IPS-18c (cell line): ENCODE measurements around the gene SCAPER.

ENCODE experiments used
- H3K4me3 ChIP-seq: 2 replicates; pipeline ENCODE4 v1.7.0; 2013; ENCODE audit warnings: low read depth, mild to moderate bottlenecking, low read length, moderate library complexity; ENCODE audit not compliant: insufficient read depth
- H3K9me3 ChIP-seq: one replicate; pipeline ENCODE4 v1.6.1; 2013; ENCODE audit warnings: mild to moderate bottlenecking, low read length, moderate library complexity; ENCODE audit not compliant: control insufficient read depth, insufficient read depth

SCAPER gene

DNA sequence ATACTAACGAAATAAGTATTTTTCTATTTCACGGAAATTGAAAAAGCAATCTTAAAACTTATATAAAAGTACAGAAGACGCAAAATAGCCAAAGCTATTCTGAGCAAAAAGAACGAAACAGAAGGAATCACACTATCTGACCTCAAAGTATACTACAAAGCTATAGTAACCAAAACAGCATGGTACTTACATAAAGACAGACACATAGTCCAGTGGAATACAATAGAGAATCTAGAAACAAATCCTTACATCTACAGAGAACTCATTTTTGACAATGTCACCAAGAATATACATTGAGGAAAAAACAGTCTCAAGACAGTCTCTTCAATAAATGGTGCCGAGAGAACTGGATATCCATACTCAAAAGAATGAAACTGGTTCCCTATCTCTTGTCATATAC lies 322.6 kb downstream of the SCAPER start:
- H3K4me3 ChIP-seq, result no peak overlapping the region
- no peaks in the 10 kb centered on the region for H3K9me3 ChIP-seq

DNA sequence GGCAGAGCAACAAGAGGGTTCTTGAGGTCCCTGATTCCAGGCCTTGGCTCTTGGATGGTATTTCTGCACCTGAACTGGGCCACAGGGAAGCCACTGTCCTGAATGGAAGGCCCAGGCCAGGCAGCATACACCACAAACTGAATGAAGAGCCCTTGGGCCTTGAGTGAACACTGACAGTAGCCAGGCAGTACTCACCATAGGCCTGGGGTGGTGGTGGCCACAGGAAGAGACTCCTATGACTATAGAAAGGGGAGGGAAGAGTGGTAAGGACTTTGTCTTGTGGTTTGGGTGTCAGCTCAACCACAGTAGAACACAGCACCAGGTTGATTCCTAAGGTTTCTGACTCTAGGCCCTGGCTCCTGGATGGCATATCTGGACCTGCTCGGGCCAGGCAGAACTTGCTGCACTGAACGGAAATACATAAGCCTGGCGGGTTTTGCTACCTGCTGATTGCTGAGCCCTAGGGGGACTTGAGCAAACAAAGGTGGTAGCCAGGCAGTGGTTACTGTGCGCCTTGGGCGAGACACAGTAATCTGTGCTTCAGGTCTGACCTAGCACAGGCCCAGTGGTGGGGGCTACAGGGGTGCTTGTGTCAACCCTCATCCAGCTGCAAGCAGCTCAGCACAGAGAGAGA lies 327.1 kb downstream of the SCAPER start:
- Histone ChIP-seq H3K9me3 (peaks cover 4% of the 10 kb centered on the region), H3K4me3 (no peak overlapping the region)

DNA sequence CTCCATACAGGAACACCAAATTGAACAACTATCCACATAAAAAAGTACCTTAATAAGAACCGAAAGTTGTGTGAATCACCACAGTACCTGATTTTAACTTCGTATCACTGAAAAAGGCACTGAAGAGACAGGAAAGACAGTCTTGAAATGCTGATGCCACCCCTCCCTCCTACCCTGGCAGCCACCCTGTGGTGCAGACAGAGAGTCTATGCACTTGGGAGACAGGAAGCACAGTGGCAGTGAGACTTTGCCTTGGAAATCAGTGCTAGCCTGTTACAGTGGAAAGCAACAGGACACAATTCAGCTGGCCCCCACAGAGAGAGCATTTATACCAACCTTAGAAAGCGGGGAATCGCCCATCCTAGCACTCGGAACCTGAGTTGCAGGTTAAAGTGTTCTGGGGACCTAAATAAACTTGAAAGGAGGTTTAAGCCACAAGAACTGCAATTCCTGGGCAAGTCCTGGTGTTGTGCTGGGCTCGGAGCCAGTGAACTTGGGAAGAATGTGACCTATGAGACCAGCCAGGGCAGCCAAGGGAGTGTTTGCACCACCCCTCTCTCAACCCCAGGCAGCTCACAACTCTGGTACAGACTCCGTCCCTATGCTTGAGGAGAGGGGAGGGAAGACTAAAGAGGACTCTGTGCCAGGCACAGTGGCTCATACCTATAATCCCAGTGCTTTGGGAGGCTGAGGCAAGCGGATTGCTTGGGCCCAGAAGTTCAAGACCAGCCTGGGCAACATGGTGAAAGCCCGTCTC lies 328.4 kb downstream of the SCAPER start:
- peaks cover 4% of the 10 kb centered on the region for H3K9me3 ChIP-seq
- no peak overlapping the region for H3K4me3 ChIP-seq

DNA sequence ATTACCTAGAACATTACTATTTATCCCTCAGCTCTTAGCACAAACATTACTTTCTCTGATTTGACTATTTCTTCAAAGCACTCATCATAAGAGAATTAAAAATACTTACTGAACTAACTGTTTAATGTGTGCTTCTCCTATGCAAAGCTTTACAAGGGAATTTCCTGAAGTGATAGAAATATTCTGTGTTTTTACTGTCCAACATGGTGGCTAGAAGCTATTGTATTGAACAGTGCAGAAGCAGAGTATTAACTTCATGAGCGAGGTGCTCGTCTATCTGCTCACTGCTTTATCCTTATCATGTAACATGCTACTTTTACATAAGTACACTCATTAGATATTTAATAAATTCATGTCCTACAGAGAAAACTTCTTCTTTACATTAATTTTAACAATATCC lies 329.5 kb downstream of the SCAPER start:
- Histone ChIP-seq H3K9me3 (peaks cover 4% of the 10 kb centered on the region), H3K4me3 (no peak overlapping the region)

DNA sequence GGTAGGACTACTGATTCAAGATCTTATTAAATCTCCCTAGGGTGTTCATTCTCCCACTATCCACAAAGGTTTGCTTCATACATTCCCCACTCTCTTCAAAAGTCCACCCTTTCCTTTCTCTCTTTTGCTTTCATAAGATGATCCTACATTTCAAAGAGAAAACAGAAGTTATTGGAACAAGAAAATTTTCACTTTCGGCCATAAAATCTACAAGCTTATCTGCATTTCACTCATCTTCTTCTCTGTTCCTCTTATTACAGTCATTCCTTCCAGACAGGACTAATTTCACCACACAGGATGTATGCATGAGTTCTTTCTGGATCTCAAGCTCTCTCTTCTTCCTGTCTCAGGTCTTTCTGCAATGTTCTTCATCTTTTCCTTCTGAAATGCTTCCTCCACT lies 329.9 kb downstream of the SCAPER start:
- peaks cover 4% of the 10 kb centered on the region for H3K9me3 ChIP-seq
- no peak overlapping the region for H3K4me3 ChIP-seq

DNA sequence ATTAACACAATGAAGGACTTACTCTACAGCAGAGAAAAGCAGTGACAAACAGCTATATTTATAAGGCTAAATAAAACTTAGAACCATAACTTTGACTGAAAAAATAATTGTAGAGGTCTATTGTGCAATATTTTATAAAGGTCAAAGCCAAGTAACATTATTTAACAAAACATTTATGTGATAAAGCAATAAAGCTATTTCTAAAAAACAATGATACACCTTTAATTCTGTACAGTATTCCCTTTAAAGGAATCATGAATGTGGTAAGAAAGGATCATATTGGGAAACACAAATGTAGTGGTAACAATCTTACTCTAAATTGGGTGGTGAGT lies 332.2 kb downstream of the SCAPER start:
- Histone ChIP-seq H3K9me3 (peaks cover 4% of the 10 kb centered on the region), H3K4me3 (no peak overlapping the region)

DNA sequence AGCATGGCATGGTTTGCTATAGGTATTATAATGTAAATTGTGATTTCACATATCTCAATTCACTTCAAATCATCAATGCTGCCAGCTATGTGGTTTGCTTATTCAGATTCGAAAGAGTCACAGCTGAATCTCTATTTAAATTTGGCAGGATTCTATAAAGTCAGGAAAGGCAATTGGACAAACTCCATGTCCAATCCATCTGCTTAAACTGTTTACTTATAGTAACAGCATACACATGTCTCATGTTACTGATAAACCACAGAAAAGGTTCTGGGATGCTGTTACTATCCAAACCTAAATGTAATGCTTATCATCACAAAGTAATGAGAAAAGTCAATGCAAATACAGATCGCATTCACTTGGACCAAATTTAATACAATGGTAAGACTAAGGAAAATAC lies 338.9 kb downstream of the SCAPER start:
- H3K4me3 ChIP-seq, result no peak overlapping the region
- no peaks in the 10 kb centered on the region for H3K9me3 ChIP-seq

DNA sequence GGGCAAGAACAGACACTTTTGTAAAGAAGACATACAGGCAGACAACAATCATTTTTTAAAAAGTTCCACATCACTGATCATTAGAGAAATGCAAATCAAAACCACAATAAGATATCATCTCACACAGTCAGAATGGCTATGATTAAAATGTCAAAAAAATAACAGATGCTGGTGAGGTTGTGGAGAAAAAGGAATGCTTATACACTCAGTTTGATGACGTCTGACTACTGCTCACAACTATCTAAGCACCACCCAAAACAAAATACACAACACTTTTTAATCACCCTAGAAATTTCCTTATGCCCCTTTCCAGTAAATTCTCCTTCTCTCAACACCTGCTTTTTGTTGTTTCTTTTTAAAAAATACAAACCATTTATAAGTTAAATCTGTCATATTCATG lies 339.8 kb downstream of the SCAPER start:
- Histone ChIP-seq H3K9me3 (no peaks in the 10 kb centered on the region), H3K4me3 (no peak overlapping the region)

DNA sequence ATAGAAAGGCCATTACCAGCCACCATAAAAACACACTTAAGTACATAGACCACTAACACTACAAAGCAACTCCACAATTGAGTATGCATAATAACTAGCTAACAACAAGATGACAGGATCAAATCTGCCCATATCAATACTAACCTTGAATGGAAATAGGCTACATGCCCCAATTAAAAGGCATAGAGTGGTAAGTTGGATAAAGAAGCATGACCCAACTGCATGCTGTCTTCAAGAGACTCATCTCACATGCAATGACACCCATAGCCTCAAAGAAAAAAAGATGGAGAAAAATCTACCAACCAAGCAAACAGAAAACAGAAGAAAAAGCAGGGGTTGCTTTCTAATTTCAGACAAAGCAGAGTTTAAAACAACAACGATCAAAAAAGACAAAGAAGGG lies 349.9 kb downstream of the SCAPER start:
- Histone ChIP-seq H3K9me3 (peaks cover 2% of the 10 kb centered on the region), H3K4me3 (no peak overlapping the region)

DNA sequence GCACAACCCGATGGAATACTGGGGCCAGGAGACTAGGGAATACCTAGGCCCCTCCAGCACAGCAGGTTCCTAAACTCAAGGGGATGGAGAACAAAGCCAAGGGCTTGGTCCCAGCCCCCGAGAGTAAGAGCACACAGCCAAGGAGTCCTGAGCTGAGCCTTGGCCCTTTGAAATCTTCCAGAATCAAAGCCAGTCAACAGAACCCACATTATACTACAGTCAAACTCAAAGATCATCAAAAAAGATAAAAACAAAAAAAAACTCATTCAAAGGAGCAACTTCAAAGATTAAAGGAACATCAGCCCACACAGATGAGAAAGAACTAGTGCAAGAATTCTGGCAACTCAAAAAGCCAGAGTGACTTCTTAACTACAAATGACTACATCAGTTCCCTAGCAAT lies 351.6 kb downstream of the SCAPER start:
- Histone ChIP-seq H3K9me3 (peaks cover 2% of the 10 kb centered on the region), H3K4me3 (no peak overlapping the region)

DNA sequence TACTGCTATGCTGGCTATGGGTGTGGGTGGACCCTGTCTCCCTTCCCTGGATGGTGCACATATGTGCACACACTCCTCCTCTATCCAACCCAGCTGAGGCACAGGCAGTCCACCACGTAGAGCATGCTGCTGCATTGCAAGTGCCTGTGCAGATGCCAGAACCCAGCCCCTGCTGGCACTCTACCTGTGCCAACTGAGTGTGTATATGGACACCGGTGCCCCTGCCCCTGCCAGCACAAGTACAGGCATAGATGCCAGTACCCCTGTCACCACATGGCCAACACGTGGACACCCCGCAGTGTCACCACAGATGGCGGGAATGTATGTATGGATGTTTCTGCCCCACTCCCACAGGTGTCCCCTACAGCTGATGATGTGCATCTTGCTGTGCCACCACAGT lies 352.0 kb downstream of the SCAPER start:
- H3K4me3 ChIP-seq, result no peak overlapping the region

DNA sequence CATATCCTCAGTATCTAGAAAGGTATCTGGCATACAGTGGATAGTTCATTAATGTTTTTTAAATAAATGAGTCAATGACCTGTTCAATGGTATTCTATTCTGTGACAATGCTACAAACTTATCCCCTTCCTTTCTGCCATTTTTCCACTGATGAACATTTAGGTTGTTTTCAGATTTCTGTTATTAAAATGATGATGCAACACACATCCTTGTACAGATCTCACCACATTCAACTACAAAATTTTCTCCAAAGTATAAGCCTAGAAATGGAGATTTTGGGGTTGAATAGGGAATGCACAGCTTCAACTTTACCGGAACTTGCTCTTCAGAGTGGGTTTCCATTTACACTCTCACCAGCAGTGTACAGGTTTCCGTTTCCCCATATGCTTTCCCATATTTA lies 358.3 kb downstream of the SCAPER start:
- H3K4me3 ChIP-seq, result no peak overlapping the region
- no peaks in the 10 kb centered on the region for H3K9me3 ChIP-seq

More for the DNA sequence above, 352.0 kb downstream of the SCAPER start:
- peaks cover 2% of the 10 kb centered on the region for H3K9me3 ChIP-seq

DNA sequence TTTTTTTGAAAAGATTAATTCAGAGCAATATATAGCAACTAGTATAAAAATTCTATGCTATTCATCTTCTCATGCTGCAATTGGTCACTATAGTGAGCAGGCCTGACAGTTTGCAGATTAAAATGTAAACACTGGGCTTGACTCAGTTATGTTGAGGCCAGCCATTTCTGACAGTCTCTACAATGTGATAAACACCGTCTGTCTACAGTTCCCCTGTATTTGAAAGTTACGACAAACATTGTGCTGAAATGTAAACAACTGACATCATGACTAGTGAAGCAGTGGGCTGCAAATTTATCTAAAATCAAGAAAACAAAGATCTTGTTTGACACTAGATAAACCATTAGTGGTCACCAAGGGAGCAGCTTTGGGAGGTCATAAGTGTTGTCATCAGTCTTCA lies 371.1 kb downstream of the SCAPER start:
- Histone ChIP-seq H3K4me3 (no peak overlapping the region), H3K9me3 (no peaks in the 10 kb centered on the region)

DNA sequence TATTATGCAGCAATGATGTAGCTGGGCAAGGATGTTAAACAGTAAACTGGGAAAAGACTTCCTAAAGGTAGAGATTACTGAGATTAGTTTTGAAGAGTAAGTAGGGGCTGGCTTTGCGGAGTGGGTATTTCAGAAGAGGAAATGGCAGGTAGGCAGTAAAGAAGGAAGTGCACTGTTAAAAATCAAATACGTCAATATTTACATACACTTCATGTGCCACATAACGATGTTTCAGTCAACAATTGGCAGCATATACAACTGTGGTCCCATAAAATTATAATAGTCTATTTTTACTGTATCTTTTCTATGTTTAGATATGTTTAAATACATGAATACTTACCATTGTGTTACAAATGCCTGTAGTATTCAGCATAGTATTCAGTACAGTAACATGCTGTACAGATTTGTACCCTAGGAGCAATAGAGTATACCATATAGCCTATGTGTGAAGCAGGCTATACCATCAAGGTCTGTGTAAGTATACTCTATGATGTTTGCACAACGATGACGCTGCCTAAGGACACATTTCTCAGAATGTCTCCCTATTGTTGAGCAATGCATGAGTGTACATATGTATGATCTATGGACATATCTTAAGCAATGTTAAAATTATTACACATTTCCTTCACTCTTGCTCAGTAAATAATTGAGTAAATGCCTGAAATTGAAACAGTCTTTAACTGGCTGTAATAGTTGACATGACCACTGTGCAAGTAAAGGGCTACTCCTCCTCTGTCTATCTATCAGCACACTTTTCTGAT lies 371.9 kb downstream of the SCAPER start:
- H3K4me3 ChIP-seq, result no peak overlapping the region
- no peaks in the 10 kb centered on the region for H3K9me3 ChIP-seq

DNA sequence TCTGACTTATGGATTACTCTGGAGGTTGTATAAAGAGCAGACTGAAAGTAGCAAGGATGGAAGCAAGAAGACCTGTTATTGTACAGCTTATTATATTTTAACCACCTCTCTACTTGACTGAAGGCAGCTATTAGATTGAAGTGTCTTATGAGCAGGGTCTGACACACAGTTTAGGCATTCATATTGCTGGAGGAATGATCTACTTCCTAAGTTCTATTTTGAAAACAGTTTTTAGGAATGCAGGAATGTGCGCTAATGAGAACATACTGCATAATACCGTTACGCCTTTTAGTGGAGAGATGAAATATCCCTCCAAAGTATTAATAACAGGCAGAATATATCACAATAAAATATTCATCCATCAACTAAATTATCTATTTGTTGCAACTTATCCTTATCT lies 375.2 kb downstream of the SCAPER start:
- no peak overlapping the region for H3K4me3 ChIP-seq
- peaks cover 2% of the 10 kb centered on the region for H3K9me3 ChIP-seq

DNA sequence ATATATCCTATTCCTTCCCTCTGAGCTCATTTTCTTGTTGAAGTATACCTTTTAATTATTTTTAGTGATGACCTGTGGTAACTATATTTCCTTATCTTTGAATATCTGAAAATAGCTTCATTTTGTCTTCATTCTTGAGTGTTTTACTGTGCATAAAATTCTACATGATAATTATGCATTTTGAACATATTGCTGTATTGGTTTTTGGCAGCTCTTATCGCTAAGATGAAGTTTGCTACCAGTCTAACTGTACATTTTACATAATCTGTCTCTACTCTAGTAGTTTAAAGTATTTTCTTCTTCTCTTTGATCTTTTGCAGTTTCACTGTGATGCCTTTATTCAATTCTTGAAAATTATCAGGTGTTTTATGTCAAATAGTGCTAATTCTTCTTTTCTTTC lies 379.0 kb downstream of the SCAPER start:
- Histone ChIP-seq H3K4me3 (no peak overlapping the region), H3K9me3 (peaks cover 2% of the 10 kb centered on the region)

DNA sequence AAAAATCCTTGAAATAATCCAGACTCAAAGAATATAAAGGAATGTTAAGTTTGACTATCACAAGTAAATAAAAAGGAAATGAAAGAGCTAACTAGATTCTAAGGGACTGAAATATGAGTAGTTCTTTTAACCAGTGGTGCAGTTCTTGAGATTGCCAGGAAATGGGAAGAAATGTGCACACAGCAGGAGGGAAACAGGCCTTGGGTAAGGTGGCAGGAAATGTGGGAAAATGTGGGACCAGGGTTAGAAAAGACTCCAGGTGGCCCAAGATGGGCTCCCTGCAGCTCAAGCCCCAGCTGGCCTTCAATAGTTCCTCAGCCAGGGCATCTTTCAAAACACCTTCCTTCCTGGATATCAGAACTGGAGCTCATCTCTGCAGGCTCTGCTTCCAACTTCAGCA lies 387.2 kb downstream of the SCAPER start:
- no peaks in the 10 kb centered on the region for H3K9me3 ChIP-seq
- H3K4me3 ChIP-seq, result no peak overlapping the region

DNA sequence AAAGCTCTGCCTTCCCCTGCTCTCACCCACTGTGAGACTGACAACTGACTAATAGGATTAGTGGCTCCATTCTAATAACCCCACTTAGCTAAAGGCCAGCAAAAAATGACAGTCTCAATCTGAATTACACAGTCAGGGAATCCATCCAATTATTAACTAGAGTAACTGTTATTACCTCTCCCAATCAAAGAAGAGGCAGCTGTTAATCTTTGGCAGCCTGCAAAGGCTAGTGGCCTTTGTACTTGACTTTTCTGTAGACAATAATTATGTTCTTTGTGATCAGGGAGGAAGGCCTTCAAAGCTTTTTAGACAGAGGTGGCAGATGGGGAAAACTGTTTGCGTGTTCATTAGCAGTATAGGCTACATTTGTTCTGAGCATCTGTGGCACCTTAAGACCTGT lies 390.9 kb downstream of the SCAPER start:
- Histone ChIP-seq H3K9me3 (no peaks in the 10 kb centered on the region), H3K4me3 (no peak overlapping the region)
